Loucy (cell line): Measurements from ENCODE around the gene ARHGAP10.

Experiments
- EZH2phosphoT487 ChIP-seq: fragments of 200-600 bp; IDR thresholded peaks from 2 replicates; pipeline ENCODE4 v1.6.1; 2018; ENCODE audit warnings: antibody characterized with exemption, mild to moderate bottlenecking, moderate library complexity, borderline replicate concordance
- TF ChIP-seq, protein P1 (sequence below): fragments of 200-600 bp; sonication (generic); conservative IDR thresholded peaks from 2 replicates; pipeline ENCODE4 v1.5.1; 2014; ENCODE audit warnings: mild to moderate bottlenecking, antibody characterized with exemption, low read length

DNA sequence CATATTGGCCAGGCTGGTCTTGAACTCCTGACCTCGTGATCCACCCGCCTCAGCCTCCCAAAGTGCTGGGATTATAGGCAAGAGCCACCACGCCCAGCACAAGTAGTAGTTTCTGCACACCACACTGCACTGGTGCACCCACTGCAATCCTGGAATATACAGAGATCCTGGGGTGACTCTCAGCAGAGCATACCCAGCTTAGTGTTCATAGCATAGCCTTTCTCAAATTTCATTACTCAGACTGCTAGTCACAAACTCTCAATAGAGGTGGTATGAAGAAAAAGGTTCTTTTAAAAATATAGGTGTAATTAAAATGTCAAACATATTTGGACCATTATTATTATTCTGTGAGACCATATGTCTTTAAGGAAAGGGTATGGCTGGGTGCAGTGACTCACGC lies 6.2 kb upstream of the ARHGAP10 start:
- TF ChIP-seq, protein P1, sequence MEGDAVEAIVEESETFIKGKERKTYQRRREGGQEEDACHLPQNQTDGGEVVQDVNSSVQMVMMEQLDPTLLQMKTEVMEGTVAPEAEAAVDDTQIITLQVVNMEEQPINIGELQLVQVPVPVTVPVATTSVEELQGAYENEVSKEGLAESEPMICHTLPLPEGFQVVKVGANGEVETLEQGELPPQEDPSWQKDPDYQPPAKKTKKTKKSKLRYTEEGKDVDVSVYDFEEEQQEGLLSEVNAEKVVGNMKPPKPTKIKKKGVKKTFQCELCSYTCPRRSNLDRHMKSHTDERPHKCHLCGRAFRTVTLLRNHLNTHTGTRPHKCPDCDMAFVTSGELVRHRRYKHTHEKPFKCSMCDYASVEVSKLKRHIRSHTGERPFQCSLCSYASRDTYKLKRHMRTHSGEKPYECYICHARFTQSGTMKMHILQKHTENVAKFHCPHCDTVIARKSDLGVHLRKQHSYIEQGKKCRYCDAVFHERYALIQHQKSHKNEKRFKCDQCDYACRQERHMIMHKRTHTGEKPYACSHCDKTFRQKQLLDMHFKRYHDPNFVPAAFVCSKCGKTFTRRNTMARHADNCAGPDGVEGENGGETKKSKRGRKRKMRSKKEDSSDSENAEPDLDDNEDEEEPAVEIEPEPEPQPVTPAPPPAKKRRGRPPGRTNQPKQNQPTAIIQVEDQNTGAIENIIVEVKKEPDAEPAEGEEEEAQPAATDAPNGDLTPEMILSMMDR = no peak
- TF ChIP-seq EZH2phosphoT487 = no peak
